ENCODE data around the gene SMIM23.

SMIM23 gene

GRCh38 chr5:171808951-171809350 is 23.3 kb downstream of the SMIM23 start:
- H3K4me3 ChIP-seq (ENCODE audit: low read depth, low read length), result no peak overlapping the region
- peak; percentile 6 for DNase-seq (ENCODE audit: low read depth)

GRCh38 chr5:171810227-171810626 is 24.6 kb downstream of the SMIM23 start:
- H3K4me3 ChIP-seq (ENCODE audit: low read depth, low read length), result no peak overlapping the region
- DNase-seq (ENCODE audit: low read depth), result no peak

DNA sequence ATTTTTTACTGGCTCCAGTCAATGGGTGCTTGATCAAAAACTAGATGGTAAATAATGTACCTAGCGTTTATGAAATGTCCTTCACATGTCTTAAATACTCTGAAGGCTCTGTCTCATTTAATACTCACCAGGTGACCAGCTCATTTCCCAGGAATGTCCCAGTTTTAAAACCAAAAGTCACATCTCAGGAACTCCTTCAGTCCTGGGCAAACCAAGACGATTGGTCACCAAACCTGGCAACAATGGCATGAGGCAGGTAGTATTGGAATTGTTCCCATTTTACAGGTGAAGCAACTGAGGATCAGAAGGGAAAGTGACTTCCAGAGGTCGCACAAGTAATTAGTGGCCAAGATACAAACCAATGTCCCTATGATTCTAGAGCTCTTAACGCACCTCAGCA is 27.7 kb downstream of the SMIM23 start:
- H3K4me3 ChIP-seq (ENCODE audit: low read depth, low read length), result no peak overlapping the region
- no peak for DNase-seq (ENCODE audit: low read depth)

DNA sequence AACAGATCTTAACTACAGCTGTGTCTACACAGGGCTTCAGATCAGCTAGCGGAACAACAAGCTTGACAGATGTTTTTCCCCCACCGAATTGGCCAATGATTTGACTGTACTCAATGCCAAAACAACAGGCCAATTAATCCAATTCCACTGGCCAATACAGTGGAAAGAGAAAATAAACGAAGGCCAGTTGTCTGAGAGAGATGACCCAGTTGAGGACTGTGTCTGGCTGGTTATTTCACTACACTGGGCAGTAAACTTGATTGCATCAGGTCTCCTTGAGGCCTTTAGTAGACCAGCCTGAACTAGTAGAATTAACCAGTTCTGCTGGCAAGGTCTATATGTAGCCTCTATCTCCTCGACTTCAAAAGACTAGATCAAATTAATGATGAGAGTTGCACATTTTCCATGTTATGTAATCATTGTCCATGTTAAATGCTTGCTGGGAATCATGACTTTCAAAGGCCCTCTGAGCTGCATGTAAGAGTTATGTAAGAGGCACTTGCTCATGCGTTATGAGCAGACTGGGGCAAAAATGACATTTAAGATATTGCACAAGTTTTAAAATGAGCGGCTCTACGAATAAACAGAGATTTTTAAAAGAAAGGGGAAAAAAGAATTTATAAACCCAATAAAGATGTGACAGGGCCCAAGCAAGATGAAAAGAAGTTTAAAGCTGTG is 28.3 kb downstream of the SMIM23 start:
- no peak for DNase-seq (ENCODE audit: low read depth)
- no peak overlapping the region for H3K4me3 ChIP-seq (ENCODE audit: low read depth, low read length)

GRCh38 chr5:171816666-171817065 is 31.0 kb downstream of the SMIM23 start:
- no peak overlapping the region for H3K4me3 ChIP-seq (ENCODE audit: low read depth, low read length)
- DNase-seq (ENCODE audit: low read depth), result no peak

GRCh38 chr5:171820561-171820960 is 34.9 kb downstream of the SMIM23 start:
- H3K4me3 ChIP-seq (ENCODE audit: low read depth, low read length), result no peak overlapping the region
- DNase-seq (ENCODE audit: low read depth), result no peak

- DNase-seq (ENCODE audit: low read depth), result no peak
- no peak overlapping the region for H3K4me3 ChIP-seq (ENCODE audit: low read depth, low read length)
Measured at GRCh38 chr5:171821286-171821685, 35.7 kb downstream of the SMIM23 start.

- no peak overlapping the region for H3K4me3 ChIP-seq (ENCODE audit: low read depth, low read length)
- no peak for DNase-seq (ENCODE audit: low read depth)
Measured at GRCh38 chr5:171823269-171823668, 37.7 kb downstream of the SMIM23 start.

- H3K4me3 ChIP-seq (ENCODE audit: low read depth, low read length), result no peak overlapping the region
- DNase-seq (ENCODE audit: low read depth), result no peak
Measured at GRCh38 chr5:171825051-171825450, 39.4 kb downstream of the SMIM23 start.

GRCh38 chr5:171826132-171826531 is 40.5 kb downstream of the SMIM23 start:
- no peak for DNase-seq (ENCODE audit: low read depth)
- no peak overlapping the region for H3K4me3 ChIP-seq (ENCODE audit: low read depth, low read length)

DNA sequence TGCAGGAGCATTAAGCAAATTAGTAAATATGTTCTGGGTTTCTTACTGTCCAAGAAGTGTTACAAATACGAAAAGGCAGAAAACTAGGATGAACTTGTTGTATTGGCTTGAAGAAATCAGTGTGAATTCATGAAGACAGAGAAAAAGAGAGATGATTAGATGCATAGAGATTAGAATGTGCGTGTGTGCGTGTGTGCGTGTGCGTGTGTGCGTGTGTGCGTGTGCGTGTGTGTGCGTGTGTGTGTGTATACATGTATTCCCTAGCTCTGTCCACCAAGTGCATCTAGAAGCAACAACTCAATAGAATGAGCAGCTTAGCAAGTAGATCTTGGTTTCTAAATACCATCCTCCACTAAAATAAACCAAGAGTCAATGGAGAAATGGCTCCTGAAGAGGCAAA is 41.5 kb downstream of the SMIM23 start:
- DNase-seq (ENCODE audit: low read depth), result no peak
- no peak overlapping the region for H3K4me3 ChIP-seq (ENCODE audit: low read depth, low read length)

- no peak for DNase-seq (ENCODE audit: low read depth)
- no peak overlapping the region for H3K4me3 ChIP-seq (ENCODE audit: low read depth, low read length)
Measured at GRCh38 chr5:171830686-171831085, 45.1 kb downstream of the SMIM23 start.

DNA sequence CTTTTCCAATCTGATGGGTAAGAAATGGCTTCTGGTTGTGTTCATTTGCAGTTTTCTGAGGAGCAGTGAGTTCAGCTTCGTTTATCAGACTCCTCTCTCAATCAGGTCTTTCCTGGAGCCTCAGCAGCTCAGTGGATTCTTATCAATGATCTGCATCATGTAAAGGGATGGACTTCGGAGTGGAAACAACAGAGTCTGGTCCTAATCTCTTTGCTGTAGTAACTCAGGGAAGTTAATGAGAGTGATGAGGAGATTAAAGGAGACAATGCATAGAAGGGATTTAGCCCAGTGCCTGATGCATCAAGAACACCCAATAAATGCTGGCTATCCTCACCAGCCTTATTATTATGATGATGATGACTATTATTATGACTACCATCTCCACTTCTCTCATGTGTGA is 47.2 kb downstream of the SMIM23 start:
- H3K4me3 ChIP-seq (ENCODE audit: low read depth, low read length), result no peak overlapping the region
- no peak for DNase-seq (ENCODE audit: low read depth)

DNA sequence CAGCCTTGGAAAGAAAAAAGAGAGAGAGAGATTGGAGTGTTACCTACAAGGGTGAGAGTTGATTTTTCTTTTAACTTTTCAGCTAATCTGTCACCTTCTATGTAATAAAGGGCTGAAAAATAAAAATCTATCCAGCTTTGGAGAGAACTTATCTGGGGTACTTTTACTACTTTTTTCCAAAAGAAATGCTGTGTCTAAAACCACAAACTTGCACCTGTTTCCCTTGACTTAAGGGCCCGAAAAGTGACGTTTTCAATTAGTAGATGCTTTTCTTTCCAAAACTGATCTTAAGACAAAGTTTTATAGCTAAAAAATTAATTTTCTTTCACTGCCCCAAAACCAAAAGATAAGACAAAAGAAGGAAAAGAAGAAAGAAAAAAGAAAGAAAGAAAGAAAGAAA is 48.8 kb downstream of the SMIM23 start:
- DNase-seq (ENCODE audit: low read depth), result no peak
- H3K4me3 ChIP-seq (ENCODE audit: low read depth, low read length), result no peak overlapping the region

- no peak overlapping the region for H3K4me3 ChIP-seq (ENCODE audit: low read depth, low read length)
- no peak for DNase-seq (ENCODE audit: low read depth)
Measured at GRCh38 chr5:171835066-171835465, 49.4 kb downstream of the SMIM23 start.

DNA sequence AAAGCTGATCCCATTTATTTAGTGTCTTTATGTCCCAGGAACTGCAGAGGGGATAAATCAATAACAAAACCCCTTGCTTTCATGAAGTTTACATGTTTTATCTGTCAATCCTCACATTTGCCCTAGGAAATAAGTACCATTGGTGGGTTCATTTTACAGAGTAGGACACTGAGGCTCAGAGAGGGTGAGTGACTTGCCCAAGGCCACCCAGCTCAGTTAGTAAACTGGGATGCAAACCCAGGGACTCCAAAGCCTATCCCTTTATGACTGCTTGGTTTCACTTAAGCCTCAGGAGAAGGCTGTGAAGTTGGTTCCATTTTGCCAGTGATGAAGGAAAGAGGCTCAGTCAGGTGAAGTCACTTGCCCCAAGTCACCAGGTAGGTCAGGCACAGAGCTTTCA is 51.9 kb downstream of the SMIM23 start:
- no peak for DNase-seq (ENCODE audit: low read depth)
- no peak overlapping the region for H3K4me3 ChIP-seq (ENCODE audit: low read depth, low read length)

- H3K4me3 ChIP-seq (ENCODE audit: low read depth, low read length), result no peak overlapping the region
- no peak for DNase-seq (ENCODE audit: low read depth)
Measured at GRCh38 chr5:171838066-171838465, 52.4 kb downstream of the SMIM23 start.

DNA sequence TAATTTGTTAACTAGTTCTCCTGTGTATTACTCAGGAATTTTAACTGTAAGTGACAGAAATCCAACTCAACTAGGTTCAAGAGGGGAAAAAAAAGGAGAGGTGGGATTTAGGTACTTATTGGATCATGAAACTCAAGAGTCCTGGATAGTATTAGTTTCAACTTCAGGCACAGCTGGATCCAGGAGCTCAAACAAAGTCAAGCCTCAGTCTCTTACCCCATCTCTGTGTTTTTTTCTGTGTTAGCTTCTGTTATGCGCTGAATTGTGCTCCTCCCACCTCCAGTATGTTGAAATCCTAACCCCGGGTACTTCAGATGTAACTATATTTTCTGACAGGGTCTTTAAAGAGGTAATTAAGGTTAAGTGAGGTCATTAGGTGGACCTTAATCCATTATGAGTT is 53.5 kb downstream of the SMIM23 start:
- H3K4me3 ChIP-seq (ENCODE audit: low read depth, low read length), result no peak overlapping the region
- DNase-seq (ENCODE audit: low read depth), result no peak

DNA sequence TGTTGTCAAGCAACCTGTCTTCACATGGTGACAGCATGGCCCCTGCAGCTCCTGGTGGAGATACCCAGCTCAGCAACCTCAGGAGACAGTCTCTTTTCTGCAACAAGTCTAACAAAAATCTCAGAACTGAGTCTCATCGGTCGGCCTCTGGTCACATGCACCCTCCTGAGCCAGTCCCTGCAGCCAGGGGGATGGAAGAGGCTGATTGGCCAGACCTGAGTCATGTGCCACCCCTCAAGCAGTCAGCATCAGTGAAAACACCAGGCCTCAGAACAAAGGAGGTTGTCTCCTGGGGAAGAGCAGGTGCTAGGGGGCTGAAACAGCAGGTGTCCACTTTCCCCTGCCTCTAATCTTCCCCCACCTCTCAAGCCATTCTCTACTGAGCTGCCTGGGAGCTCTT is 54.4 kb downstream of the SMIM23 start:
- H3K4me3 ChIP-seq (ENCODE audit: low read depth, low read length), result no peak overlapping the region
- DNase-seq (ENCODE audit: low read depth), result no peak

Measured in skeletal muscle cell (primary cell).